Neural cell (in vitro differentiated cells): ENCODE measurements around the gene ATAD2B.

Experiments used
- POLR2AphosphoS5 ChIP-seq: IDR thresholded peaks from 2 replicates; pipeline ENCODE4 v1.6.1; 2012
- RAD21 ChIP-seq: fragments of 450-650 bp; conservative IDR thresholded peaks from 2 replicates; pipeline ENCODE4 v1.6.1; 2014; ENCODE audit warnings: antibody characterized with exemption, mild to moderate bottlenecking, moderate library complexity
- TF ChIP-seq, protein P1 (sequence below): IDR thresholded peaks from 2 replicates; pipeline ENCODE4 v1.6.1; 2012; ENCODE audit warnings: borderline replicate concordance
- TF ChIP-seq, protein P2 (sequence below): fragments of 450-650 bp; IDR thresholded peaks from 2 replicates; pipeline ENCODE4 v1.5.1; 2014; ENCODE audit warnings: antibody characterized with exemption, mild to moderate bottlenecking, moderate library complexity; ENCODE audit not compliant: poor library complexity, severe bottlenecking

- TF ChIP-seq, protein P1, sequence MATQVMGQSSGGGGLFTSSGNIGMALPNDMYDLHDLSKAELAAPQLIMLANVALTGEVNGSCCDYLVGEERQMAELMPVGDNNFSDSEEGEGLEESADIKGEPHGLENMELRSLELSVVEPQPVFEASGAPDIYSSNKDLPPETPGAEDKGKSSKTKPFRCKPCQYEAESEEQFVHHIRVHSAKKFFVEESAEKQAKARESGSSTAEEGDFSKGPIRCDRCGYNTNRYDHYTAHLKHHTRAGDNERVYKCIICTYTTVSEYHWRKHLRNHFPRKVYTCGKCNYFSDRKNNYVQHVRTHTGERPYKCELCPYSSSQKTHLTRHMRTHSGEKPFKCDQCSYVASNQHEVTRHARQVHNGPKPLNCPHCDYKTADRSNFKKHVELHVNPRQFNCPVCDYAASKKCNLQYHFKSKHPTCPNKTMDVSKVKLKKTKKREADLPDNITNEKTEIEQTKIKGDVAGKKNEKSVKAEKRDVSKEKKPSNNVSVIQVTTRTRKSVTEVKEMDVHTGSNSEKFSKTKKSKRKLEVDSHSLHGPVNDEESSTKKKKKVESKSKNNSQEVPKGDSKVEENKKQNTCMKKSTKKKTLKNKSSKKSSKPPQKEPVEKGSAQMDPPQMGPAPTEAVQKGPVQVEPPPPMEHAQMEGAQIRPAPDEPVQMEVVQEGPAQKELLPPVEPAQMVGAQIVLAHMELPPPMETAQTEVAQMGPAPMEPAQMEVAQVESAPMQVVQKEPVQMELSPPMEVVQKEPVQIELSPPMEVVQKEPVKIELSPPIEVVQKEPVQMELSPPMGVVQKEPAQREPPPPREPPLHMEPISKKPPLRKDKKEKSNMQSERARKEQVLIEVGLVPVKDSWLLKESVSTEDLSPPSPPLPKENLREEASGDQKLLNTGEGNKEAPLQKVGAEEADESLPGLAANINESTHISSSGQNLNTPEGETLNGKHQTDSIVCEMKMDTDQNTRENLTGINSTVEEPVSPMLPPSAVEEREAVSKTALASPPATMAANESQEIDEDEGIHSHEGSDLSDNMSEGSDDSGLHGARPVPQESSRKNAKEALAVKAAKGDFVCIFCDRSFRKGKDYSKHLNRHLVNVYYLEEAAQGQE = no peak
- TF ChIP-seq, protein P2, sequence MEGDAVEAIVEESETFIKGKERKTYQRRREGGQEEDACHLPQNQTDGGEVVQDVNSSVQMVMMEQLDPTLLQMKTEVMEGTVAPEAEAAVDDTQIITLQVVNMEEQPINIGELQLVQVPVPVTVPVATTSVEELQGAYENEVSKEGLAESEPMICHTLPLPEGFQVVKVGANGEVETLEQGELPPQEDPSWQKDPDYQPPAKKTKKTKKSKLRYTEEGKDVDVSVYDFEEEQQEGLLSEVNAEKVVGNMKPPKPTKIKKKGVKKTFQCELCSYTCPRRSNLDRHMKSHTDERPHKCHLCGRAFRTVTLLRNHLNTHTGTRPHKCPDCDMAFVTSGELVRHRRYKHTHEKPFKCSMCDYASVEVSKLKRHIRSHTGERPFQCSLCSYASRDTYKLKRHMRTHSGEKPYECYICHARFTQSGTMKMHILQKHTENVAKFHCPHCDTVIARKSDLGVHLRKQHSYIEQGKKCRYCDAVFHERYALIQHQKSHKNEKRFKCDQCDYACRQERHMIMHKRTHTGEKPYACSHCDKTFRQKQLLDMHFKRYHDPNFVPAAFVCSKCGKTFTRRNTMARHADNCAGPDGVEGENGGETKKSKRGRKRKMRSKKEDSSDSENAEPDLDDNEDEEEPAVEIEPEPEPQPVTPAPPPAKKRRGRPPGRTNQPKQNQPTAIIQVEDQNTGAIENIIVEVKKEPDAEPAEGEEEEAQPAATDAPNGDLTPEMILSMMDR = no peak
- no peak for TF ChIP-seq POLR2AphosphoS5
- no peak for TF ChIP-seq RAD21
Measured at GRCh38 chr2:23901966-23902846, 24.7 kb downstream of the ATAD2B start.
